HG02938 (cell line): ENCODE measurements around the gene CALD1.

ENCODE experiments used
- ATAC-seq: cut with Tn5 transposase; IDR thresholded peaks from one replicate; pipeline ENCODE4 v1.9.1; 2021; ENCODE audit warnings: mild to moderate bottlenecking, moderate library complexity; ENCODE audit not compliant: unreplicated experiment

CALD1 gene

GRCh38 chr7:134852625-134853024 lies 73.2 kb downstream of the CALD1 start:
- ATAC-seq = no peak

GRCh38 chr7:134854816-134855215 lies 75.4 kb downstream of the CALD1 start:
- no peak for ATAC-seq

- ATAC-seq = no peak
These were observed 76.0 kb downstream of the CALD1 start for GRCh38 chr7:134855442-134855841.

GRCh38 chr7:134856091-134856490 lies 76.7 kb downstream of the CALD1 start:
- ATAC-seq = no peak

- no peak for ATAC-seq
These were observed 77.3 kb downstream of the CALD1 start for GRCh38 chr7:134856691-134857090.

GRCh38 chr7:134857958-134858357 lies 78.5 kb downstream of the CALD1 start:
- ATAC-seq = no peak

- ATAC-seq = no peak
These were observed 80.3 kb downstream of the CALD1 start for GRCh38 chr7:134859783-134860182.

GRCh38 chr7:134865001-134865845 lies 85.8 kb downstream of the CALD1 start:
- ATAC-seq = no peak

GRCh38 chr7:134866617-134867016 lies 87.2 kb downstream of the CALD1 start:
- no peak for ATAC-seq

GRCh38 chr7:134870156-134870555 lies 90.7 kb downstream of the CALD1 start:
- no peak for ATAC-seq

- ATAC-seq = no peak
These were observed 91.3 kb downstream of the CALD1 start for GRCh38 chr7:134870781-134871180.

- no peak for ATAC-seq
These were observed 93.8 kb downstream of the CALD1 start for GRCh38 chr7:134873253-134873652.

- ATAC-seq = no peak
These were observed 95.0 kb downstream of the CALD1 start for GRCh38 chr7:134874407-134874806.

GRCh38 chr7:134875867-134876266 lies 96.4 kb downstream of the CALD1 start:
- no peak for ATAC-seq

- ATAC-seq = no peak
These were observed 99.4 kb downstream of the CALD1 start for GRCh38 chr7:134878746-134879357.

- ATAC-seq = no peak
These were observed 100.5 kb downstream of the CALD1 start for GRCh38 chr7:134879815-134880475.

- no peak for ATAC-seq
These were observed 103.0 kb downstream of the CALD1 start for GRCh38 chr7:134882481-134882880.

- no peak for ATAC-seq
These were observed 106.5 kb downstream of the CALD1 start for GRCh38 chr7:134885967-134886352.

GRCh38 chr7:134886353-134887057 lies 107.1 kb downstream of the CALD1 start:
- no peak for ATAC-seq

- no peak for ATAC-seq
These were observed 108.1 kb downstream of the CALD1 start for GRCh38 chr7:134887523-134887922.

- ATAC-seq = no peak
These were observed 108.8 kb downstream of the CALD1 start for GRCh38 chr7:134888141-134888740.
